Suprapubic skin (tissue), 4 donors: ENCODE measurements around the gene ZNF536. TPM values are rescaled to one million over a fixed set of nuclear protein-coding genes. Genes with fewer than 3 reads are reported as not detected.

ENCODE experiments used
- DNase-seq, 2 donors: peaks; one replicate each; pipeline ENCODE4 v3.0.0-alpha.2; 2019; ENCODE audit warnings: low spot score in 2 of 2
- H3K27ac ChIP-seq: fragments of 200-600 bp; sonication (generic); one replicate; pipeline ENCODE4 v1.5.1; 2019
- H3K27me3 ChIP-seq: fragments of 200-600 bp; sonication (generic); one replicate; pipeline ENCODE4 v1.5.1; 2019
- H3K36me3 ChIP-seq: fragments of 200-600 bp; sonication (generic); one replicate; pipeline ENCODE4 v1.5.1; 2019
- H3K4me1 ChIP-seq: fragments of 200-600 bp; sonication (generic); one replicate; pipeline ENCODE4 v1.5.1; 2019
- H3K4me3 ChIP-seq: fragments of 200-600 bp; sonication (generic); one replicate; pipeline ENCODE4 v1.5.1; 2019; ENCODE audit warnings: mild to moderate bottlenecking
- H3K9me3 ChIP-seq: fragments of 200-600 bp; sonication (generic); one replicate; pipeline ENCODE4 v1.5.1; 2019
- CTCF ChIP-seq, 2 donors: fragments of 200-600 bp in 1 of 2; fragments of 450-650 bp in 1 of 2; sonication (generic) in 1 of 2; IDR thresholded peaks; one replicate each; pipeline ENCODE4 v1.5.1; 2016 to 2019; ENCODE audit warnings: antibody characterized with exemption in 2 of 2, mild to moderate bottlenecking in 1 of 2, moderate library complexity in 1 of 2
- EP300 ChIP-seq: sonication (generic); formaldehyde crosslinking; IDR thresholded peaks from one replicate; pipeline ENCODE4 v1.6.1; 2017; ENCODE audit warnings: antibody characterized with exemption
- POLR2A ChIP-seq, 2 donors: fragments of 450-650 bp; IDR thresholded peaks; one replicate each; pipeline ENCODE4 v1.6.1; 2017; ENCODE audit warnings: antibody characterized with exemption in 2 of 2, mild to moderate bottlenecking in 2 of 2, moderate library complexity in 2 of 2
- POLR2AphosphoS5 ChIP-seq, 3 donors: sonication (generic); formaldehyde crosslinking; IDR thresholded peaks; one replicate each; pipeline ENCODE4 v1.6.1; 2017; ENCODE audit warnings: antibody characterized with exemption in 3 of 3
- WGBS: methylation state at CpG from one replicate; pipeline ENCODE4 v1.1.5; 2018; 5-methylcytosine and 5-hydroxymethylcytosine counted together
- total RNA-seq, 4 donors: library from RNA; depleted of rRNA; stranded (reverse); fragments of >200 nt; gene quantifications; one replicate each; pipeline ENCODE4 v1.1.0, GENCODE V29; 2016

ZNF536 gene
- total RNA-seq, 4 donors from 2014 or later: 0.10 to 1.5 (median 0.51) TPM

DNA sequence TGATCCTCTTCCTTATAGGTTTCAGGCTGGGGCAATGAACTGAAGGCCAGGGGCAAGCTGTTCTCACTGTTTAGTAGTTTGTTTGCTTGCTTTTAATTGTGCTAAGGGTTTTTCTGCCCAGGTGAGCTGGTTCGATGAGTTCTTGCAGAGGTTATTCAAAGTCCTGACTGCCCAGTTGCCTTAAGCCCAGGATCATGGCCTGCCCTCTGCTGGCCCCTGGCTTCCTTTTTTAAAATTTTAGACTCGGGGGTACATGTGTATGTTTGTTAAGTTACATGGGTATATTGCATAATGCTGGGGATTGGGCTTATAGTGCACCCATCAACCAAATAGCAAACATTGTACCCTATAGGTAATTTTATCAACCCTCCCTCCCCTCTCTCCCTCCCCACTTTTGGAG lies 65.7 kb downstream of the ZNF536 start:
- no peak for DNase-seq

GRCh38 chr19:30439310-30439709 lies 67.1 kb downstream of the ZNF536 start:
- no peak for DNase-seq
- no peak overlapping the region for H3K4me3 ChIP-seq
- TF ChIP-seq POLR2A (IDR thresholded peaks at IDR 0.05): no peak
- no peak for TF ChIP-seq POLR2AphosphoS5 (IDR thresholded peaks at IDR 0.05)
- no peak for TF ChIP-seq EP300
- TF ChIP-seq CTCF (IDR thresholded peaks at IDR 0.05): no peak
- H3K27me3 ChIP-seq: peaks cover 3% of the 10 kb centered on the region
- no peak overlapping the region for H3K27ac ChIP-seq
- H3K9me3 ChIP-seq: no peaks in the 10 kb centered on the region
- H3K36me3 ChIP-seq: no peaks in the 10 kb centered on the region
- WGBS: 68% methylated on average over 11 of the region's 12 CpGs
- H3K4me1 ChIP-seq: no peaks in the 10 kb centered on the region

More for the DNA sequence above, 65.7 kb downstream of the ZNF536 start:
- no peak overlapping the region for H3K27ac ChIP-seq
- H3K36me3 ChIP-seq: no peaks in the 10 kb centered on the region
- WGBS: 66% methylated on average over 2 of the region's 2 CpGs
- no peak overlapping the region for H3K4me3 ChIP-seq
- H3K27me3 ChIP-seq: peaks cover 3% of the 10 kb centered on the region
- TF ChIP-seq EP300 (no peak), POLR2A (IDR thresholded peaks at IDR 0.05) (no peak), CTCF (IDR thresholded peaks at IDR 0.05) (no peak), POLR2AphosphoS5 (IDR thresholded peaks at IDR 0.05) (no peak)
- H3K9me3 ChIP-seq: no peaks in the 10 kb centered on the region
- no peaks in the 10 kb centered on the region for H3K4me1 ChIP-seq

GRCh38 chr19:30441011-30441410 lies 68.8 kb downstream of the ZNF536 start:
- Histone ChIP-seq H3K27me3 (peaks cover 3% of the 10 kb centered on the region), H3K4me3 (no peak overlapping the region), H3K9me3 (no peaks in the 10 kb centered on the region), H3K36me3 (no peaks in the 10 kb centered on the region), H3K27ac (no peak overlapping the region), H3K4me1 (no peaks in the 10 kb centered on the region)
- no peak for DNase-seq
- TF ChIP-seq POLR2AphosphoS5 (IDR thresholded peaks at IDR 0.05) (no peak), CTCF (IDR thresholded peaks at IDR 0.05) (no peak), POLR2A (IDR thresholded peaks at IDR 0.05) (no peak), EP300 (no peak)
- 73% methylated on average over 4 of the region's 4 CpGs for WGBS

- H3K27me3 ChIP-seq: peaks cover 3% of the 10 kb centered on the region
- H3K4me3 ChIP-seq: no peak overlapping the region
- H3K9me3 ChIP-seq: no peaks in the 10 kb centered on the region
- no peaks in the 10 kb centered on the region for H3K4me1 ChIP-seq
- TF ChIP-seq POLR2A (IDR thresholded peaks at IDR 0.05) (no peak), POLR2AphosphoS5 (IDR thresholded peaks at IDR 0.05) (no peak), CTCF (IDR thresholded peaks at IDR 0.05) (no peak), EP300 (no peak)
- DNase-seq: no peak
- H3K27ac ChIP-seq: no peak overlapping the region
- H3K36me3 ChIP-seq: no peaks in the 10 kb centered on the region
- WGBS: 69% methylated on average over 4 of the region's 4 CpGs
Measured at GRCh38 chr19:30442674-30443073, 70.5 kb downstream of the ZNF536 start.

- peaks cover 3% of the 10 kb centered on the region for H3K27me3 ChIP-seq
- no peak overlapping the region for H3K4me3 ChIP-seq
- H3K36me3 ChIP-seq: no peaks in the 10 kb centered on the region
- H3K27ac ChIP-seq: no peak overlapping the region
- TF ChIP-seq POLR2A (IDR thresholded peaks at IDR 0.05): no peak
- no peak for TF ChIP-seq CTCF (IDR thresholded peaks at IDR 0.05)
- TF ChIP-seq POLR2AphosphoS5 (IDR thresholded peaks at IDR 0.05): no peak
- no peak for TF ChIP-seq EP300
- H3K9me3 ChIP-seq: no peaks in the 10 kb centered on the region
- WGBS: 91% methylated on average over 21 of the region's 50 CpGs
- no peaks in the 10 kb centered on the region for H3K4me1 ChIP-seq
- DNase-seq: no peak
Measured at GRCh38 chr19:30443531-30444252, 71.5 kb downstream of the ZNF536 start.
